ENCODE results near the gene SEMA3C.

GRCh38 chr7:80729591-80730320 is 189.1 kb downstream of the SEMA3C start:
- TF ChIP-seq POLR2AphosphoS5 (IDR thresholded peaks at IDR 0.05) (no peak), CTCF (IDR thresholded peaks at IDR 0.05) (no peak), POLR2A (IDR thresholded peaks at IDR 0.05) (no peak), EP300 (IDR thresholded peaks at IDR 0.05) (no peak)

Measured in upper lobe of left lung (tissue), 4 donors.